GM18861 (cell line): ENCODE data around the gene LILRB1.
"Not testable (repeated sequence)": the region's sequence is repeated elsewhere in the genome, so short reads cannot be mapped to it uniquely, and the experiment has no call there.

Source experiments
- ATAC-seq: cut with Tn5 transposase; IDR thresholded peaks from one replicate; pipeline ENCODE4 v1.9.1; 2021; ENCODE audit not compliant: unreplicated experiment

LILRB1 gene

GRCh38 chr19:54660964-54661363 lies 30.7 kb downstream of the LILRB1 start:
- no peak for ATAC-seq

- ATAC-seq, result no peak
These were observed 31.7 kb downstream of the LILRB1 start for GRCh38 chr19:54661846-54662481.

DNA sequence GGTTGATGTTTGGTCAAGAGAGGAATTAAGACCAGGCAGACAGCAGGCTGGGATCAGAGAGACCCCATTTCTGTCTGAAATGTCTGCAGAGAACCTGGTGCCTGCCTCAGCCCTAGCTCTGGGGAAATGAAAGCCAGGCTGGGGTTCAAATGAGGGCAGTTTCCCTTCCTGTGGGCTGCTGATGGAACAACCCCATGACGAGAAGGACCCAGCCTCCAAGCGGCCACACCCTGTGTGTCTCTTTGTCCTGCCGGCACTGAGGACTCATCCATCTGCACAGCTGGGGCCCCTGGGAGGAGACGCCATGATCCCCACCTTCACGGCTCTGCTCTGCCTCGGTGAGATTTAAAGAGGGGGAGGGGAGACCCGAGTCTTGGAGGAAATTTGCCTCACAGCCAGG lies 32.4 kb downstream of the LILRB1 start, which contains the start of gene LILRB4:
Gene LILRB4 (plus strand): TSS at position 256 of the 400 bp plus-strand sequence. CDS start 49 bp downstream, at position 305.
- no peak for ATAC-seq

- no peak for ATAC-seq
These were observed 35.2 kb downstream of the LILRB1 start for GRCh38 chr19:54665530-54665929.

- ATAC-seq, result no peak
These were observed 36.9 kb downstream of the LILRB1 start for GRCh38 chr19:54667217-54667616.

GRCh38 chr19:54668353-54668752 lies 38.1 kb downstream of the LILRB1 start:
- no peak for ATAC-seq

DNA sequence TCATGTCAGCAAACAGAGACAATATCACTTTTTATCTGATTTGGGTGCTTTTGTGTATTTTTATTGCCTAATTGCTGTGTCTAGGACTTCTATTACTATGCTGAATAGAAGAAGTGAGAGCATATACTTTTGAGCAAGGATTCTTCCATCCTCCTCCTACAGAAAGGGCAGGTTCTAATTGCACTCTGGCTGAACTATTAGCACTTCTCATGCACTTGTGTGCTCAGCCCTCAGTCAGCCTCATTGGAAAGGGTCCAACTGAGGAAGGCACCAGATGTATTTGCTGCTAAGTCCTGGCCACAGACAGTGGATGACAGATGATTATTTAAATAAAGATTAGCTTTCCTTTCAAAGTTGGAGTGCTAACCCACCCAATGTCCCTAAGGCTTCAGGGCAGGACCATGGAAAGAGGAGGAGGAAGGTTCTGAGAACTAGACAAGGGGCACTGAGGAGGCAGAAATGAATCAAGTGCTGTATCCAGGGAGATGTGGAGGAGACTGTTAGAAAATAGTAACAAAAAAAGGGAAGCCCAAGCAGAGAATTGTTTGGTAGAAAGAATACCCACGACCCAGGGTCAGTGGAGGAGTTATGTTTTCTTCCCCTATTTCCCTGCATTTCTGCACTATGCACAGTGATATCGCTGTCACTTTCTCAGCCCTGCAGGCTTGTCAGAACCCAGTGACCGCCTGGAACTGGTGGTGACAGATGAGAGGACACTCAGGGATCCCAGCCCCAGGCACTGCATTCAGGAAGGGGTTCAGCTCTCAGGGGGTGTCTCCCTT lies 40.5 kb downstream of the LILRB1 start:
- no peak for ATAC-seq

DNA sequence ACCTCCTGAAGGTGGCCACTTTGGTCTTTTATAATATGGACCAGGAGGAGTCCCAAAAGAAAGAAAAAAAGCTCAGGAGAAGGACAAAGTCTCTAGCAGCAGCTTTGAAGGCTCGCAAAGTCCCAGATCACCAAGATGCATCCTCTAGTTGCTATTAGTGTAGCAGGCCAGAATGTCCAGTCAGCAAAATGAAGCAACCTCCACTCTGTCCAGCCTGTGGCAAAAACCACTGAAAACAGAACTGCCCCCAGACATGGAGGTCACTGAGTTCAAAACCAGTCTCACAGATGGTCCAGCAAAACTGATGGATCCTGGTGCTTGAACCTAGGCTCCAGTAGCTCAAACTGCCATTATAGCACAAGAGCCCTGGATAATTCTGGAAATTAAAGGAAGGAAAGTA lies 42.9 kb downstream of the LILRB1 start:
- no peak for ATAC-seq

DNA sequence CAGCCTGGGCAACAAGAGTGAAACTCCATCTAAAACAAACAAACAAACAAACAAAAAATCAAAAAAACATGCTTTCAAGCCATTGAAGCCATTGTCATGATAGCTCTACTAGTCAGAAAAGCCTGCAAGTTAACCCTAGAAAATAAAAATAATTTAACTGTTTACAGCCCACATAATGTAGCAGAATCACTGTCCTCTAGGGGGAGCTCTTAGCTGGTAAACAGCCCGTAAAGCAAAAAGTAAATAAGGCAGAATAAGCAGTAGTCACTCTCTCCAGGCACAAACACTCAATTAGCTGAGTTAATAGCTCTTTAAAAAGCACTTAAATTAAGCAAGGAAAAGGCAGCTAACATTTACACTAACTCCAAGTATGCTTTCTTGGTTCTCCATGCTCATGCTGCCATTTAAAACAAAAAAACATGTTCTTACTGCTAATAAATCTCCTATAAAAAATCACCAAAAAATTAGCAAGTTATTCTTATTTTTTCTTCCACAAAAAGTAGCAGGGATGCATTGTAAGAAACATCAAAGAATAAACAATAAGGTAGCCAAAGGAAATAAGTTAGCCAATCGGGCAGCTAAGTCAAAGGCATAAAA lies 43.8 kb downstream of the LILRB1 start:
- no peak for ATAC-seq

DNA sequence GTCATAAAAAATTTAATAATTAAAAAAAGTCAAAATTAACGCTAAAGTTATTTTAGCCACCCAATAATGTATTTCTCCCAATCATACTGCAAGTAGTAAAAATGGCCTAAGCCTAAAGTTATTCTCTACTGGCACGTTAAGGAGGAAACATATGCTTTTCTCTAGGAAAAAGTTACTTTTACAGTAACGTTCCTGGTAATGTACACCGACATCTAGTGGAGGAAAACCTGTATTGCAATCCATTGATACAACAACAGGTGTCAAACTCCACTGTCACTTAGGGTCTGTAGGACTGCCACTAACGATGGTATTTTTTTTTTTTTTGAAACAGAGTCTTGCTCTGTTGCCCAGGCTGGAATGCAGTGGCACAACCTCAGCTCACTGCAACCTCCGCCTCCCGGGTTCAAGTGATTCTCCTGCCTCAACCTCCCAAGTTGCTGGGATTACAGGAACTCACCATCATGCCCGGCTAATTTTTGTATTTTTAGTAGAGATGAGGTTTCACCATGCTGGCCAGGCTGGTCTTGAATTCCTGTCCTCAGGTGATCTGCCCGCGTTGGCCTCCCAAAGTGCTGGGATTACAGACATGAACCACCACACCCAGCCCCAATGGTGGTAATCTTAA lies 46.0 kb downstream of the LILRB1 start:
- not testable (repeated sequence) for ATAC-seq

DNA sequence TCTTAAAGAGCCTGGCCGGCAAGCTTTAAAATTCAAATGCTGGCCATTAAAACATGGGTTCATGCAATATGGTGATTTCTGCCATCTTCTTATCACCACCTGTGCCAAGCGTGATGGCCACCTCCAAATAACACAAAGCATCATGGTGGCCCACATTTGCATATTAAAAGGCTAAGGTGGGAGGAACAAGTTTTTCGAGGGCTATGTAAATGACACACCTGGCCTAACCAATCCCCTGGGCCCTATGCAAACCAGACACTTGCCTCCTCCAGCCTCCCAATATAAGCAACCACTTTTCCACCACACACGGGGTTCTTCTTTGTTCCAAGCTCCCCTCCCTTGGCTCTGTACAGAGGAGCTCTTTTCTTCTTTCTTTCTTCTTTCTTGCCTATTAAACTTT lies 46.9 kb downstream of the LILRB1 start:
- no peak for ATAC-seq

GRCh38 chr19:54681596-54681995 lies 51.3 kb downstream of the LILRB1 start:
- ATAC-seq, result not testable (repeated sequence)

DNA sequence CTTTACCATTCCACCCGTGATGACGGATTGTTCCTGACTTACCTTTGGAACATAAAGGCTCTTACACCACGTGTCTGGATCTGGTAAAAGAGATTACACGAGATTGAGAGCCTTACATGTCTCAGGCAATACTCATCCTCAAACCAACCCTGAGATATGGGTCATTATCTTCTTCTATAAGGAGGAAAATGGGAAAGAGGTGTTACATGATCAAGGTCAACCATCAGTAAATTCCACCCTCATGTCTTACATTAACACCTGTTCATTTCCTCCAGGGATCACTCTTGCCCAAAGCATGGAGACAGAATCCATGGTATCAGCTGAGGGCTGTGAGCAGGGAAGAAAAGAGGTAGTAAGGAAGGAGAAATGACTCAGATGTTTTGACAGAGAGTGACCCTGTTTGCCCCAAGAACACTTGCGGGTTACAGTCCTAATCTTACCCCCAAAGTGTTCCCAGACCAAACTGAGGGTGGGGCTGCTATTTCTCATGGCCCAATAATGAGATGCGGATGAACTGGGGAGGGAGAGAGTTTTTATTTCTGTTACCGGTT lies 52.1 kb downstream of the LILRB1 start:
- ATAC-seq, result no peak

- ATAC-seq, result no peak
These were observed 54.2 kb downstream of the LILRB1 start for GRCh38 chr19:54684527-54684926.
